Measurements from ENCODE around the gene L3MBTL1.
"Not testable (repeated sequence)": the region's sequence is repeated elsewhere in the genome, so short reads cannot be mapped to it uniquely, and the experiment has no call there.

Gene L3MBTL1

GRCh38 chr20:43502021-43502420, 5.5 kb upstream of the L3MBTL1 start:
- not testable (repeated sequence) for DNase-seq (ENCODE audit: extremely low read depth in 1 of 2, low read depth in 1 of 2)

DNA sequence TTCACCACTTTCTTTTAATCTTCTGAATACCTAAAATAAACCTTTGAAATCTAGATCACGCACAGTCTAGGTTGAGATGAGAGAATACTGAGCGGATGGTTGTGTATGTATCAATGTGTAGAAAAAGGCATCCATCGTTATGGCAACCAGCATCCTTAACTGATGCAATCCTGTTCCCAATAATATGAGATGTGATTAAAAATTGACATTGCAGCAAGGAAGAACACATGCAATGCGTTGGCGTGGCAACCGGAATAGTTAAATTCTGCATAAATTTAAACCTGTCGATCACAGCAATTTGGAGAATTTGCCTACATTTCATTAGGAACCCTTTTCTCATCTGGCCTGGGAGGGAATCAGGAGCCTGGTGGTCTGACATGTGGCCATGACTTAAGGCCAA, 1.3 kb upstream of the L3MBTL1 start:
- no peak for DNase-seq (ENCODE audit: extremely low read depth in 1 of 2, low read depth in 1 of 2)

- no peak for DNase-seq (ENCODE audit: extremely low read depth in 1 of 2, low read depth in 1 of 2)
These were observed 609 bp downstream of the L3MBTL1 start for GRCh38 chr20:43508106-43508505.

DNA sequence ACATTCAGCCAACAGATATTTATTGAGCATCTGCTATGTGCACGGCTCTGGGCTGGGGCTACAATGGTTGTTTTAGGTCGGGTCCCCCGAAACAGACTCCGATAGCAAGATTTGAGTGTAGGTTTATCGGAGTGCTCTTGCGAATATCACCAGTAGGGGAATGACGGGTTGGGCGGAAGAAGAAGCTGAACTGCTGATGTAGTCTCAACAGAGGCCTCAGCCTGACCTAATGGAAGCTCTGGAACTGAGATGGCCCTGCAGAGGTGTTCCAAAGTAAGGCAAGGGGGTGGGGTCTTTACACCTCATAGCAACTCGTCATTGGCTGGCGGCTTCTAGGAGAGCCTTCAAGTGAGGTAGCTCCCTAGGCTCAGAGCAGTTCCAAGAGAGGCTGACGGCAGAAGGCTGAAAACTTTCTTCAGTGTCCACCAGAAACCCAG, 1.1 kb downstream of the L3MBTL1 start:
- no peak for DNase-seq (ENCODE audit: extremely low read depth in 1 of 2, low read depth in 1 of 2)

- no peak for DNase-seq (ENCODE audit: extremely low read depth in 1 of 2, low read depth in 1 of 2)
These were observed 4.4 kb downstream of the L3MBTL1 start for GRCh38 chr20:43511879-43512278.

DNA sequence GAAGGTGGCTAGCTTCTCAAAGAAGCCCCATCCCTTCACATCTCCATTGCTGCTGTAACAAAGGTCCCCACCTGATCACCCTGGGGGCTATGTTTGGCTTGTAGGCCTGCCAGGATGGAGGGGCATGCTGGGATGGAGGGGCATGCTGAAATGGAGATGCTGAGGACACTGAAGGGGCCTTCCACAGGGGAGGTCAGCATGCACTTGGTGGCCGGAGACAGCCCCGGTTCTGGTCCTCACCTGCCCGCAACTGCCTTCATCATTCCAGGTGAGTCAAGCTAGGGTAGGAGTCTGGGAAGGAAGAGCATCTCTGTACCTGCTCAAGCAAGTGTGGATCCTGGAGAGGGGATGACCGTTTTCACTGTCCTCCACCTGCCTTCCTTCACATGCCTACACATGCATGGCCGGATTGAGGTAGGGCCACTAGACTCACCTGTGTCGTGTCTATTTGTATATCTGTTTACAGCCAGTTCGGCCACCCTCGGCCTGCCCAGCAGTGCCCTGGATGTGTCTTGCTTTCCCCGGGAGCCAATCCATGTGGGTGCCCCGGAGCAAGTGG, 6.0 kb downstream of the L3MBTL1 start:
- DNase-seq (ENCODE audit: extremely low read depth in 1 of 2, low read depth in 1 of 2), result no peak

DNA sequence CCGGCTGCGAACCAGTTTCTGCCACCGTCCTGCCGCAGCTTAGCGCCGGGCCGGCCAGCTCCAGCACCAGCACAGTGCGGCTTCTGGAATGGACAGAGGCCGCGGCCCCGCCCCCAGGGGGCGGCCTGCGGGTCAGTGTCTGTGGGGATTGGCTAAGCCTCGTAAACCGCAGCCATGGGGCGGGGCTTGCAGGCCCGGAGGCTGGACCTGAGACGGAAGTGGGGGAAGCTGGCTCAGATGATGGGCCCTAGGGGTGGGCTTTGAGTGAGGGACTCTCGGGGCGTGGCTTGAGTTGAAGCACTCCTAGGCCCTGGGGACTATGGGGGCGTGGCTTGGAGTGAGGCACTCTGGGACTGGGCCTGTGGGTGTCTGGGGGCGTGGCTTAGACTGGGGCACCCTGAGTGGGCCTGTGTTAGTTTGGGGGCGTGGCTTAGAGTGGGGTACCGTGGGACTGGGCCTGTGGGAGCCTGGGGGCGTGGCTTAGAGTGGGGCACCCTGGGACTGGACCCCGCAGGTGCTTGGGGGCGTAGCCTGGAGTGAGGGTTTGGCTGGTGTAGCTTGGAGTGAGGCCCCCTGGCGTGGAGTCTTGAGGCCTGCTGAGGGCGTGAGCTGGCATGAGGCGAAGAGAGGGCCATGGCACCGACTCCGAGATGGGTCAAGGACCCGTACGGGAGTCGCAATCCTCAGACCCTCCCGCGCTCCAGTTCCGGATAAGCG, 6.6 kb downstream of the L3MBTL1 start:
- peak; percentile 76 to 95 for DNase-seq (ENCODE audit: extremely low read depth in 1 of 2, low read depth in 1 of 2)

DNA sequence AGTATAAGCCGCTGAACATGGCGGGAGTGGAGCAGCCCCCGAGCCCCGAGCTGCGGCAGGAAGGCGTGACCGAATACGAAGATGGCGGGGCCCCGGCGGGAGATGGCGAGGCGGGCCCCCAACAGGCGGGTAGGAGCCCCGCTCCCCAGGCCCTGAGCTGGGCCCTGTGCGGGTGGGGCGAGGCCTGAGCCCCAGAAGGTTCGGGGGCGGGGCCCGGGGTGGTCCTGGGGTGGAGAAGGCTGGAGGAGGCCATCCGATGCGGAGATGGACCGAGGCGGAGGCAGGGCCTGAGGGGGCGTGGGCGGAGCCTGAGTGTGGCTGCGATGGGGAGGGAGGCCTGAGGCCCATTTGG, 7.1 kb downstream of the L3MBTL1 start:
- DNase-seq (ENCODE audit: extremely low read depth in 1 of 2, low read depth in 1 of 2), result peak in 1 of 2 donors; percentile 4

GRCh38 chr20:43515628-43516027, 8.1 kb downstream of the L3MBTL1 start:
- no peak for DNase-seq (ENCODE audit: extremely low read depth in 1 of 2, low read depth in 1 of 2)

- DNase-seq (ENCODE audit: extremely low read depth in 1 of 2, low read depth in 1 of 2), result no peak
These were observed 8.8 kb downstream of the L3MBTL1 start for GRCh38 chr20:43516251-43516824.

DNA sequence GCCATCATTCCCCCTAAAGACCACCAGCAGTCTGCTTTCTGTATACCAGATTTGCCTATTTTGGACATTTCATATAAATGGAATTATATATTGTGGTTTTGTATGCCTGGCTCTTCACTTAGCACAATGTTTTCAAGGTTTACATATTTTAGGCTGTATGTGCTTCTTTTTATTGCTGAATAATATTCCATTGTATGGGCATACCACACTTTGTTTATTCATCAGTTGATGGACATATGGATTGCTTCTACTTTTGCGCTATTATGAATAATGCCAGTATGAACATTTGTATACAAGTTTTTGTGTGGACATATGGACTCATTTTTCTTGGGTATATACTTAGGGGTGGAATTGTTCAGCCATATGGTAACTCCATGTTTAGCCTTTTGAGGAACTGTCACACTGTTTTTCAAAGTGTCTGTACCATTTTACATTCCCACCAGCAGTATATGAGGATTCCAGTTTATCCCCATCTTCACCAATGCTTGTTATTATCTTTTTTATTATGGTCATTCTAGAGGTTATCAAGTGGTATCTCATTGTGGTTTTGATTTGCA, 12.7 kb downstream of the L3MBTL1 start:
- no peak for DNase-seq (ENCODE audit: extremely low read depth in 1 of 2, low read depth in 1 of 2)

- DNase-seq (ENCODE audit: extremely low read depth in 1 of 2, low read depth in 1 of 2), result no peak
These were observed 17.5 kb downstream of the L3MBTL1 start for GRCh38 chr20:43525021-43525420.

DNA sequence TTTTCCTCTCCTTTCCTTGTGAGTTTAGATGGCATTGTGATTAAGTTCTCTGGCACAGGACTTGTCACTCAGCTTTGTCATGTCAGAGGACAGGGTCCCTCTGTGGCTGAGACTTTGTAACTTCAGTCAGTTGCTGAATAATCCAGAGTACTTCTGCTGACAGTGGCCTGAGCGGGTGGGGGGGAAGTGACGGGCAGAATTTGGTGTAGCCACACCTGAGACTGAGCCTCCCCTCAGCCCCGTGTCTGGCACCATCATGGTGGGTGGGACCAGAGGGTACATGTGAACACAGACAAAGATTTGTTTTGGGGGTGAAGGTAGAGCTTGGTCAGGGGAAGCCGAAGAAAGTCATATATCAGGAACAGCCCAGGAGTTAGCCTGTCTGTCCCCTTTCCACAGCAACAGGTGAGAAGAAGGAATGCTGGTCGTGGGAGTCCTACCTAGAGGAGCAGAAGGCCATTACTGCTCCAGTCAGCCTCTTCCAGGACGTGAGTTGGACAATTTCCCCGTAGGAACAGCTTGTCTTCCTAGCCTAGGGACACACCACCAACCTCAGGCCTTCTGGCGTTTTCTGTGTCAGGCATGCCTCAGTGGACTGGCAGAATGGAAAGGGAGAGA, 20.9 kb downstream of the L3MBTL1 start:
- no peak for DNase-seq (ENCODE audit: extremely low read depth in 1 of 2, low read depth in 1 of 2)

GRCh38 chr20:43529051-43529450, 21.6 kb downstream of the L3MBTL1 start:
- DNase-seq (ENCODE audit: extremely low read depth in 1 of 2, low read depth in 1 of 2), result no peak

GRCh38 chr20:43529457-43530153, 22.1 kb downstream of the L3MBTL1 start:
- no peak for DNase-seq (ENCODE audit: extremely low read depth in 1 of 2, low read depth in 1 of 2)

DNA sequence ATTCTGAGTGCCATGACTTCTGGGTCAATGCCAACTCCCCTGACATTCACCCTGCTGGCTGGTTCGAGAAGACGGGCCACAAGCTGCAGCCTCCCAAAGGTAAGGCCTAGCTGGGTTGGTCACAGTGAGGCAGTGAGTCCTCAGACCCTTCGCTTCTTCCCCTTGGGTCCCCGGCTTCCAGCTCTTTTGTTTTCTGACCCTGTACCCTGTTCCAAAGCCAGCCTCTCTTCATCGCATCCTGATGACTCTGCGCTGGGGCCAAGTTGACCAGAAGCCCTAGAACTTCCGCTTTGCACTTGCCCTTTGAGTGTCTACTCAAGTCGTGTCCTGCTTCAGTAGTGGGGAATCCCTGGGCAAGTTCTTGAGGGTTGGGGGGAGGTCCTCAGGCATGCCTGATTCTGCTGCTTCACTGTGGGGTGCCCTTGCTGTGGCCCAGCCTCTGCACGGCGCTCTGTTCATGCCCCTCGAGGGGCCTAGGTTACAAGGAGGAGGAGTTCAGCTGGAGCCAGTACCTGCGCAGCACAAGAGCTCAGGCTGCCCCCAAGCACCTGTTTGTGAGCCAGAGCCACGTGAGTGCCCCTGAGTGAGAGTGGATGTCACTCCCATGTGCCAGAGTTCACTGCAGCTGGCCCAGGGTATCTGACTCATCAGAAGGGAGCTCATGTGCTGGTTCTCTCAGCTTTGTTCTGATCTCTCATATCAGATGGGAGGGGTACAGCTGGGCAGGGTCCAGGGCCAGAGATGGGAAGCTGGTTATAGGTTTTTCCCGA, 23.0 kb downstream of the L3MBTL1 start:
- no peak for DNase-seq (ENCODE audit: extremely low read depth in 1 of 2, low read depth in 1 of 2)

DNA sequence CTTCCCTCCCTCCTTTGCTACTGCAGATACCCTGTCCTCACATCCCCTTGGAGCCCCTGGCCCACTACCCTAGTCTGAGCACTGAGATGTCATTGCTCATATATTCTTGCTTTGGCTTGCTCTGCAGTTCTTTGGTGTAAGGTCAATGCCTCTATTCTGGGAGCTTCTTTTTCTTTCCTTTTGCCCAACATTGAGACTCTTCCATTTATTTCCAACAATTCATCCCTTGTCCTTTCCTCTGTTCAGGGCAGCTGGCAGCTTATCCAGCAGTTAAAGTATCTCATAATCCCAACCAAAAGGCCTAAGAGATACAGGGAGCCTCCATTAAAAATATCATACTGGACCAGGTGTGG, 23.6 kb downstream of the L3MBTL1 start:
- no peak for DNase-seq (ENCODE audit: extremely low read depth in 1 of 2, low read depth in 1 of 2)

GRCh38 chr20:43532416-43533055, 25.0 kb downstream of the L3MBTL1 start:
- no peak for DNase-seq (ENCODE audit: extremely low read depth in 1 of 2, low read depth in 1 of 2)

DNA sequence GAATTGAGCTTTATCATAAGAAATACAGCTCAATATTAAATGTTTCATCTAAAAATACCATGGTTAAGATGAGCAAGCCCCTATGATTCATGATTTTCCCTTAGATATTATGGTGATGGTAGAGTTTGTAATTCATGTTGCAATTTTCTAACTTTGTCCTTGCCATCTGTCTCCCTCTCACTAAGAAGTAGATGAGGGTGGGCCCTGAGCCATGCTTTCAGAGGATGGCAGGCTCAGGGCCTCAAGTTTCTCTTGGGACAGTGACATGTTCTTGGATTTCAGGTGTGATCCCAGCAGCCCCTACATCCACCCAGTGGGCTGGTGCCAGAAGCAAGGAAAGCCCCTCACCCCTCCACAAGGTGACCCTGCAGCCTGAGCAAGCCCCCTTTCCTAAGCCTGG, 25.6 kb downstream of the L3MBTL1 start:
- no peak for DNase-seq (ENCODE audit: extremely low read depth in 1 of 2, low read depth in 1 of 2)

GRCh38 chr20:43534016-43534415, 26.5 kb downstream of the L3MBTL1 start:
- DNase-seq (ENCODE audit: extremely low read depth in 1 of 2, low read depth in 1 of 2), result no peak
